HG03558 (cell line): Measurements from ENCODE around the gene CDK10.
"Not testable (repeated sequence)": the region's sequence is repeated elsewhere in the genome, so short reads cannot be mapped to it uniquely, and the experiment has no call there.

Experiments used
- ATAC-seq: cut with Tn5 transposase; IDR thresholded peaks from one replicate; pipeline ENCODE4 v1.9.1; 2021; ENCODE audit warnings: moderate number of reproducible peaks; ENCODE audit not compliant: unreplicated experiment; ENCODE audit errors: extremely low read depth

Gene CDK10

GRCh38 chr16:89667000-89667399, 19.5 kb upstream of the CDK10 start:
- ATAC-seq = not testable (repeated sequence)

- no peak for ATAC-seq
Measured at GRCh38 chr16:89667633-89668032, 18.9 kb upstream of the CDK10 start.

- no peak for ATAC-seq
Measured at GRCh38 chr16:89668790-89669158, 17.7 kb upstream of the CDK10 start.

- no peak for ATAC-seq
Measured at GRCh38 chr16:89669755-89670154, 16.7 kb upstream of the CDK10 start.

GRCh38 chr16:89670496-89671431, 15.7 kb upstream of the CDK10 start:
- ATAC-seq = no peak

- ATAC-seq = not testable (repeated sequence)
Measured at GRCh38 chr16:89671565-89671964, 14.9 kb upstream of the CDK10 start.

GRCh38 chr16:89672177-89672941, 14.1 kb upstream of the CDK10 start:
- no peak for ATAC-seq

GRCh38 chr16:89678258-89678657, 8.2 kb upstream of the CDK10 start:
- ATAC-seq = no peak

GRCh38 chr16:89685916-89686315, 573 bp upstream of the CDK10 start:
- ATAC-seq = no peak

GRCh38 chr16:89687092-89687940, 827 bp downstream of the CDK10 start:
- no peak for ATAC-seq

- ATAC-seq = no peak
Measured at GRCh38 chr16:89688395-89688794, 1.9 kb downstream of the CDK10 start.

- ATAC-seq = no peak
Measured at GRCh38 chr16:89689142-89689541, 2.7 kb downstream of the CDK10 start.

- not testable (repeated sequence) for ATAC-seq
Measured at GRCh38 chr16:89689621-89690020, 3.1 kb downstream of the CDK10 start.

- no peak for ATAC-seq
Measured at GRCh38 chr16:89690392-89690901, 4.0 kb downstream of the CDK10 start.

- no peak for ATAC-seq
Measured at GRCh38 chr16:89691231-89691985, 4.9 kb downstream of the CDK10 start.

- no peak for ATAC-seq
Measured at GRCh38 chr16:89691986-89692569, 5.6 kb downstream of the CDK10 start.

GRCh38 chr16:89693289-89693731, 6.8 kb downstream of the CDK10 start:
- ATAC-seq = no peak

GRCh38 chr16:89693931-89694783, 7.7 kb downstream of the CDK10 start:
- no peak for ATAC-seq
